Transverse colon (tissue), 4 donors: ENCODE results near the gene CCDC12. TPM values are rescaled to one million over a fixed set of nuclear protein-coding genes. Genes with fewer than 3 reads are reported as not detected.

Source experiments
- DNase-seq: peaks from one replicate; pipeline ENCODE4 v3.0.0-alpha.2; 2019
- H3K27ac ChIP-seq, 4 donors: fragments of 200-600 bp; sonication (generic); 2 replicates each; pipeline ENCODE4 v1.5.1; 2016 to 2018; ENCODE audit warnings: inconsistent platforms in 4 of 4
- H3K27me3 ChIP-seq: fragments of 200-600 bp; sonication (generic); 2 replicates; pipeline ENCODE4 v1.5.1; 2017; ENCODE audit warnings: inconsistent platforms
- H3K36me3 ChIP-seq, 4 donors: fragments of 200-600 bp; sonication (generic); 2 replicates each; pipeline ENCODE4 v1.5.1; 2017 to 2019; ENCODE audit warnings: inconsistent platforms in 4 of 4
- H3K4me1 ChIP-seq, 4 donors: fragments of 200-600 bp; sonication (generic); 2 replicates each; pipeline ENCODE4 v1.5.1; 2017 to 2020; ENCODE audit warnings: inconsistent platforms in 4 of 4
- H3K4me3 ChIP-seq, 4 donors: fragments of 200-600 bp; sonication (generic); 1 replicate in 1 of 4; 2 replicates in 3 of 4; pipeline versions ENCODE4 v1.5.1 to v1.6.1; 2017 to 2019; ENCODE audit warnings: inconsistent platforms in 4 of 4
- H3K9me3 ChIP-seq, 2 donors: fragments of 200-600 bp; sonication (generic); 2 replicates each; pipeline ENCODE4 v1.5.1; 2017 to 2019; ENCODE audit warnings: inconsistent platforms in 2 of 2
- EP300 ChIP-seq: sonication (generic); formaldehyde crosslinking; IDR thresholded peaks from one replicate; pipeline ENCODE4 v1.6.1; 2017; ENCODE audit warnings: antibody characterized with exemption, low read depth
- POLR2A ChIP-seq: fragments of 450-650 bp; IDR thresholded peaks from one replicate; pipeline ENCODE4 v1.6.1; 2016; ENCODE audit warnings: antibody characterized with exemption, mild to moderate bottlenecking, moderate library complexity
- POLR2AphosphoS5 ChIP-seq, 3 donors: sonication (generic); formaldehyde crosslinking; IDR thresholded peaks; one replicate each; pipeline ENCODE4 v1.6.1; 2016; ENCODE audit warnings: antibody characterized with exemption in 3 of 3
- WGBS, 2 donors: methylation state at CpG; one replicate each; pipeline ENCODE4 v1.1.5; 2018; ENCODE audit warnings: low coverage in 1 of 2; 5-methylcytosine and 5-hydroxymethylcytosine counted together
- in situ Hi-C, 4 donors: fragments of 200-750 bp; cut with MboI; loops; one replicate each; pipeline versions ENCODE4 v1.15.0 to v1.15.1; 2017; ENCODE audit warnings: low sequenced_read_pairs in 3 of 4, low pct_ligation_motif_present in 1 of 4, low pct_unique_long_range_greater_than_20kb in 1 of 4
- intact Hi-C: fragments of 100-400 bp; cut with DNase I; formaldehyde crosslinking; loops from one replicate; pipeline ENCODE4 v1.15.1; 2023; ENCODE audit warnings: low total_unique reads
- total RNA-seq, 4 donors: library from RNA; depleted of rRNA; stranded (reverse); fragments of >200 nt; gene quantifications; one replicate each; pipeline ENCODE4 v1.1.0, GENCODE V29; 2016
- TF ChIP-seq, protein P1 (sequence below), 5 experiments: fragments of 200-600 bp in 3 of 5; fragments of 450-650 bp in 2 of 5; sonication (generic) in 3 of 5; IDR thresholded peaks; 1 replicate in 2 of 5; 2 replicates in 3 of 5; pipeline ENCODE4 v1.5.1; 2016 to 2017; ENCODE audit warnings: antibody characterized with exemption in 5 of 5, inconsistent platforms in 3 of 5, mild to moderate bottlenecking in 2 of 5, moderate library complexity in 1 of 5

Gene CCDC12
- total RNA-seq, 4 donors from 2014 or later = 50.1 to 72.9 (median 53.0) TPM

DNA sequence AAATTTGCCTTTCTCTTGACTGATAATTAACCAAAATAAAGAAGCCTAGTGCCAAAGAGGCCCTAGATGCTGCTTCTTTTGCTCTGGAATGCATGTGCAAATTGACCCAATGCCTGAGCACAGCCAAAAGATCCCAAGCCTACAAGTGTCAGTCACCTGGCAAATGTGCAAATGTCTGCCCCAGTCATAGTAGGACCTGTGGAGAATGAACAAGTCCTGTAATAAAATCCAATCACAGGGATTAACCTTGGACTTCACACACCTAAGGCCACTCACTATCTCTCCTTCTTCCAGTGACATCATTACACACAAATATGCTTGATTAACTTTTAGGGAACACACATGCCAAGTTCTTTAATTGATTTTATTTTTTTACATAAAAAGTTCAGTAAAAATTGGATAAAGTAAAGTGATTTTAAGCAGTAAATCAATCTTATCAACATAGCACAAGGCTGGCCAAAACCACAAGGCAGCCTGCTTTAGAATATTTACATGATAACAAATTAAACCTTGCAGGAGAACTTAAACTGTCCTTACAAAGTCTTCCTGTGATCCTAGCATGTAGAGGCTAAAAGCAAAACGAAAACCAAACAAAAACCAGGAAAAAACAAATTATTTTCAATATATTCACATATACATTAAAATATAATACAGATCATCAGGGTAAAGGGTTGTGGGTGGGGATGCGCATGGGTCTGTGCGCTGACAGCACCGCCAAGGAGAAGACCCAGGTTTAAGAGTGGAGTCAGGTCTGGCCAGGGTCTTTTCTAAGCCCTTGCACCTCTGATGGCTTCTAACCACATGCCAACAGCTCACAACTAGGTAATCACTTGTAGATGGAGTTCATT, 39.8 kb upstream of the CCDC12 start:
- no peak for DNase-seq
- Histone ChIP-seq H3K27ac (no peak overlapping the region), H3K27me3 (no peaks in the 10 kb centered on the region), H3K4me1 (peaks cover 0 to 7% (median 0%) of the 10 kb centered on the region in 4 donors), H3K9me3 (no peaks in the 10 kb centered on the region), H3K4me3 (no peak overlapping the region), H3K36me3 (peaks cover 0 to 24% (median 10%) of the 10 kb centered on the region in 4 donors)
- 64 to 85% methylated on average over 1 to 4 of the region's 4 CpGs for WGBS, 2 donors
- no peak for TF ChIP-seq POLR2A
- TF ChIP-seq POLR2AphosphoS5 (IDR thresholded peaks at IDR 0.05) = no peak
- TF ChIP-seq, protein P1, sequence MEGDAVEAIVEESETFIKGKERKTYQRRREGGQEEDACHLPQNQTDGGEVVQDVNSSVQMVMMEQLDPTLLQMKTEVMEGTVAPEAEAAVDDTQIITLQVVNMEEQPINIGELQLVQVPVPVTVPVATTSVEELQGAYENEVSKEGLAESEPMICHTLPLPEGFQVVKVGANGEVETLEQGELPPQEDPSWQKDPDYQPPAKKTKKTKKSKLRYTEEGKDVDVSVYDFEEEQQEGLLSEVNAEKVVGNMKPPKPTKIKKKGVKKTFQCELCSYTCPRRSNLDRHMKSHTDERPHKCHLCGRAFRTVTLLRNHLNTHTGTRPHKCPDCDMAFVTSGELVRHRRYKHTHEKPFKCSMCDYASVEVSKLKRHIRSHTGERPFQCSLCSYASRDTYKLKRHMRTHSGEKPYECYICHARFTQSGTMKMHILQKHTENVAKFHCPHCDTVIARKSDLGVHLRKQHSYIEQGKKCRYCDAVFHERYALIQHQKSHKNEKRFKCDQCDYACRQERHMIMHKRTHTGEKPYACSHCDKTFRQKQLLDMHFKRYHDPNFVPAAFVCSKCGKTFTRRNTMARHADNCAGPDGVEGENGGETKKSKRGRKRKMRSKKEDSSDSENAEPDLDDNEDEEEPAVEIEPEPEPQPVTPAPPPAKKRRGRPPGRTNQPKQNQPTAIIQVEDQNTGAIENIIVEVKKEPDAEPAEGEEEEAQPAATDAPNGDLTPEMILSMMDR (IDR thresholded peaks at IDR 0.05) = no peak
- TF ChIP-seq EP300 = no peak
- intact Hi-C loops = no loop called here
- in situ Hi-C loops = loop anchor here in 3 of 4 donors (25.0 kb wide), 2 partner anchors 146 to 304 kb away; partner anchors contain the start of genes PRSS50 (in 2 of the 3), TMIE (in 2 of the 3) and SETD2 (in 1 of the 3)

DNA sequence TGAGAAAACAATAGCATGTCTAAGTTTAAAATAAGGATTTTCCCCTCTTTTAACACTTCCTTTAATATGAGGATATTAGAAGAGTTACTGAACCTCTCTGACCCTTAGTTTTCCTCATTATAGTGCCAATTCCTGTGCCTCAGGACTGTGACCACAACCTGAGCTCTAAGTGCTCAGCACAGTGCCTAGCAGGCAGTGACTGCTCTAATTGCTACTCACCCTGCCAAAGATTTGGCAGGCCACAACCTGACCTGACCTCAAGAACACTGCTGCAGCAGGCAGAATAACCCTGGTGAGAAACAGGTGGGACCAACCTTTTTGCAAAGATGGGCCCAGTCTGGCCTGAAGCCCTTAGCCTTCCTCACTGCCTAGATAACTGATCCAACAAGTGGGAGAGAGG, 38.6 kb upstream of the CCDC12 start:
- H3K36me3 ChIP-seq = peaks cover 0 to 24% (median 10%) of the 10 kb centered on the region in 4 donors
- H3K4me1 ChIP-seq = peaks cover 0 to under 1% (median under 1%) of the 10 kb centered on the region in 4 donors
- no peaks in the 10 kb centered on the region for H3K27me3 ChIP-seq
- intact Hi-C loops (no loop called here), in situ Hi-C loops (loop anchor here in 3 of 4 donors (25.0 kb wide), 2 partner anchors 147 to 303 kb away; partner anchors contain the start of genes PRSS50 (in 2 of the 3), TMIE (in 2 of the 3) and SETD2 (in 1 of the 3))
- no peak for TF ChIP-seq POLR2AphosphoS5 (IDR thresholded peaks at IDR 0.05)
- TF ChIP-seq, protein P1 (IDR thresholded peaks at IDR 0.05) = no peak
- no peak for TF ChIP-seq EP300
- no peak for TF ChIP-seq POLR2A
- no peak overlapping the region for H3K4me3 ChIP-seq
- H3K9me3 ChIP-seq = no peaks in the 10 kb centered on the region
- no peak overlapping the region for H3K27ac ChIP-seq
- no peak for DNase-seq

DNA sequence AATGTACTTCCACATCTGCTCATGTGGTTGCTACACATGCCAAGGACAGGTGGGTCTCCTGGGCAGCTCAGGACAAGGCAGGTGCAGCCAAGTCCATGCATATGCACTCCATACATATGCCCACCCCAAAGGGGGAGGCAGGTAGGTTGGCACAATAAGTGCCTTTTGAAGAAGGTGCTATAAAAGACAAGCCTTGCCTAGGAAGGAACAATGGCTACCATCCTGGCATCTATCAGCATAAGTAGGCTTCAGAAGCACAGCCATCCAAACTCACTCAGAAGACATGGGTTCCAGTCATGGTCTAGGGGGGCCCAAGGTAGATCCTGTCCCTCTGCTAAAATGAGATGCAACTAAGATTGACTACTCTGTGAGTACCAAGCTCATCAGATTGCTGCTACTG, 37.5 kb upstream of the CCDC12 start:
- in situ Hi-C loops = loop anchor here in 3 of 4 donors (25.0 kb wide), 2 partner anchors 148 to 302 kb away; partner anchors contain the start of genes PRSS50 (in 2 of the 3), TMIE (in 2 of the 3) and SETD2 (in 1 of the 3)
- no peak for DNase-seq

DNA sequence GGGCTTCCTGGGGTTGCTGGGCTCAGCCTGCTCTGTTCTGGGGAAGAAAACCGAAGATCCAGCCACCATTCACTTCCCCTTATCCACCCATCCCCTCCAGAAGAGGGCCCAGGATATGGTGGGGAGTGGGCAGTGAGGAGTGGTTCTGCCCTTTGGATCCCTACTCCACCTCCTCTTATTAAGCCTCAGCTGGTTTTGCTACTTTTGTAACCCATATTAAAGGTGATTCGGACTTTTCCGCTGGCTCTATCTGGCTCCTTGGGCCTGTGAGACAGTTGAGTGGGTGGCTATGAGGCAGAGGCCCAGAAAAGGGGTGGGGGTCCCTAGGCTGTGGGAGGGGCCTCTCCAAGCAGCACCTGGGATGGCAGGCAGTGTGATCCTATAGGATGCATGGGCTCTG, 36.7 kb upstream of the CCDC12 start:
- H3K4me3 ChIP-seq = no peak overlapping the region
- no peak overlapping the region for H3K27ac ChIP-seq
- H3K9me3 ChIP-seq = no peaks in the 10 kb centered on the region
- peaks cover 0 to 10% (median 3%) of the 10 kb centered on the region in 4 donors for H3K4me1 ChIP-seq
- in situ Hi-C loops (loop anchor here in 3 of 4 donors (25.0 kb wide), 2 partner anchors 149 to 301 kb away; partner anchors contain the start of genes PRSS50 (in 2 of the 3), TMIE (in 2 of the 3) and SETD2 (in 1 of the 3)), intact Hi-C loops (no loop called here)
- DNase-seq = no peak
- no peaks in the 10 kb centered on the region for H3K27me3 ChIP-seq
- TF ChIP-seq, protein P1 (IDR thresholded peaks at IDR 0.05) = no peak
- TF ChIP-seq POLR2A = no peak
- WGBS, 2 donors = 90% methylated on average over 3 of the region's 3 CpGs; no CpG with 5 or more reads in 1 of the 2 donors
- H3K36me3 ChIP-seq = peaks cover 0 to 18% (median 4%) of the 10 kb centered on the region in 4 donors

More for the DNA sequence above, 37.5 kb upstream of the CCDC12 start:
- Histone ChIP-seq H3K9me3 (no peaks in the 10 kb centered on the region), H3K27me3 (no peaks in the 10 kb centered on the region), H3K4me3 (no peak overlapping the region), H3K4me1 (peaks cover 0 to 7% (median 3%) of the 10 kb centered on the region in 4 donors), H3K36me3 (peaks cover 0 to 21% (median 5%) of the 10 kb centered on the region in 4 donors), H3K27ac (no peak overlapping the region)
- TF ChIP-seq, protein P1 (IDR thresholded peaks at IDR 0.05) = no peak
- TF ChIP-seq POLR2AphosphoS5 (IDR thresholded peaks at IDR 0.05) (no peak), EP300 (no peak), POLR2A (no peak)
- intact Hi-C loops = no loop called here
